Germinal center (tissue), 1 donor: ENCODE measurements around the gene ITGA6.
A peak's percentile ranks its signal among the peaks of the same experiment; 100 is the strongest.

Experiments
- DNase-seq: peaks from one replicate; pipeline ENCODE4 v3.0.0; 2012; ENCODE audit warnings: mixed read lengths, low spot score

ITGA6 gene

GRCh38 chr2:172427256-172427989 lies at the start of gene ITGA6:
TSS of gene ITGA6 (plus strand) at chr2:172427586.
- peak; percentile 71 for DNase-seq

GRCh38 chr2:172380436-172381274 lies 46.7 kb upstream of the ITGA6 start:
- no peak for DNase-seq

GRCh38 chr2:172381275-172382027 lies 45.9 kb upstream of the ITGA6 start:
- DNase-seq: no peak

GRCh38 chr2:172387361-172387760 lies 40.0 kb upstream of the ITGA6 start:
- DNase-seq: no peak

GRCh38 chr2:172389685-172390339 lies 37.6 kb upstream of the ITGA6 start:
- no peak for DNase-seq

GRCh38 chr2:172394002-172394401 lies 33.4 kb upstream of the ITGA6 start:
- DNase-seq: no peak

- no peak for DNase-seq
These were observed 31.9 kb upstream of the ITGA6 start for GRCh38 chr2:172395503-172395902.

GRCh38 chr2:172397148-172397834 lies 30.1 kb upstream of the ITGA6 start:
- DNase-seq: no peak

GRCh38 chr2:172398440-172398839 lies 28.9 kb upstream of the ITGA6 start:
- DNase-seq: no peak

- no peak for DNase-seq
These were observed 27.6 kb upstream of the ITGA6 start for GRCh38 chr2:172399765-172400164.

- DNase-seq: no peak
These were observed 25.2 kb upstream of the ITGA6 start for GRCh38 chr2:172402198-172402597.

- no peak for DNase-seq
These were observed 24.0 kb upstream of the ITGA6 start for GRCh38 chr2:172403402-172403801.

GRCh38 chr2:172403881-172404468 lies 23.4 kb upstream of the ITGA6 start:
- DNase-seq: no peak

- DNase-seq: no peak
These were observed 22.6 kb upstream of the ITGA6 start for GRCh38 chr2:172404824-172405223.

- no peak for DNase-seq
These were observed 21.7 kb upstream of the ITGA6 start for GRCh38 chr2:172405673-172406072.

- no peak for DNase-seq
These were observed 19.1 kb upstream of the ITGA6 start for GRCh38 chr2:172408143-172408766.

GRCh38 chr2:172409042-172409441 lies 18.3 kb upstream of the ITGA6 start:
- DNase-seq: no peak

GRCh38 chr2:172412984-172413492 lies 14.3 kb upstream of the ITGA6 start:
- DNase-seq: no peak

GRCh38 chr2:172415157-172415864 lies 12.1 kb upstream of the ITGA6 start:
- DNase-seq: no peak

GRCh38 chr2:172415865-172416183 lies 11.6 kb upstream of the ITGA6 start:
- DNase-seq: no peak
